HUES6 (cell line): ENCODE results near the gene CADM1.

Experiments
- H3K27ac ChIP-seq: 2 replicates; pipeline ENCODE4 v1.7.0; 2013; ENCODE audit warnings: low read depth, mild to moderate bottlenecking, low read length, inconsistent platforms
- H3K27me3 ChIP-seq: 2 replicates; pipeline ENCODE4 v1.6.1; 2013; ENCODE audit warnings: low read length; ENCODE audit not compliant: control insufficient read depth, insufficient read depth
- H3K36me3 ChIP-seq: 2 replicates; pipeline ENCODE4 v1.6.1; 2013; ENCODE audit warnings: low read length; ENCODE audit not compliant: control insufficient read depth, insufficient read depth
- H3K4me1 ChIP-seq: 2 replicates; pipeline ENCODE4 v1.6.1; 2013; ENCODE audit warnings: low read length; ENCODE audit not compliant: control insufficient read depth, insufficient read depth
- H3K4me3 ChIP-seq: 2 replicates; pipeline ENCODE4 v1.5.1; 2013; ENCODE audit warnings: low read depth, low read length
- H3K9ac ChIP-seq: one replicate; pipeline ENCODE4 v1.6.1; 2013; ENCODE audit warnings: mild to moderate bottlenecking, low read length
- H3K9me3 ChIP-seq: 2 replicates; pipeline ENCODE4 v1.6.1; 2013; ENCODE audit warnings: low read depth, low read length; ENCODE audit not compliant: control insufficient read depth, insufficient read depth

The CADM1 gene

DNA sequence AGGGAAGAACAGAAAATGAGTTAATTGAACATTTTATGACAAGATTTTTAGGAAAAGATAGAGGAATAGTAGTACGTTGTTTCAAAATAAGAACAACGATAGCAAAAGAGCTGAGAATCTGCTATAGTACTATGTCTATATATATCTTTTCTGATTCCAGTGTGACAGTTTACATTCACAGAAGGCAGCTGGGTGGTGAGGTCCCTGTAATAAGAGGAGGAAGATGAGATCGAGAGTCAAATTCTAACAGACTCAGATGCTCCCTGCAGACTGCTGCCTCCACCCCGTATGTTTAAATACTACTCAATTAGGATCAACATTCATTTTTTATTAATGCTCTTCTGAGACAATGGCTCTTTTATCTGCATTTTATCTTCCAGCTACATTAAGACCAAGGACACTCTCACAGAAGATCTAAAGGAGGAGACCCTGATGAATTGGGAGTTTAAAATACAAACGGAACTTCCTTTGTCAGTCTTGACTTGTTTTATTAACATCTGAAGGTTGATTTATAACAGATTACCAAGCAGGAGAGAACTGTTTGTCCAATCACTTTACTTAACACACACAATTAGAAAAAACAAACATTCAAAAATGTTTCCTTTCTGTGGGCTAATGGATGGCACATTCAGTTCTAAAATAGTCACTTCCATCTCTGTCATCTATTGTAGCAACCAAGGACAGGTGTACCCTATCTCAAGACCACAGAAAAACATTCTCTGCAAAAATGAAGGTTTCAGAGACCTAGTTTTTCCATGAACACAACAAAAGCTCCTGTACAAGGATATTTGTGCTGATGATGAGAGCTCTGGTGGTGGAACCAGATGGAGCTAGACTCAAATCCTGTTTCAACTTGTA, 240.2 kb downstream of the CADM1 start:
- peaks cover 5% of the 10 kb centered on the region; the same call in 1 of the 2 replicates for H3K4me1 ChIP-seq
- no peak overlapping the region for H3K4me3 ChIP-seq
- H3K36me3 ChIP-seq: no peaks in the 10 kb centered on the region
- no peaks in the 10 kb centered on the region for H3K9me3 ChIP-seq
- H3K9ac ChIP-seq: no peak overlapping the region
- H3K27ac ChIP-seq: no peak overlapping the region
- no peaks in the 10 kb centered on the region for H3K27me3 ChIP-seq

- Histone ChIP-seq H3K9ac (no peak overlapping the region), H3K27me3 (no peaks in the 10 kb centered on the region), H3K9me3 (no peaks in the 10 kb centered on the region), H3K4me1 (peaks cover 31% of the 10 kb centered on the region), H3K27ac (no peak overlapping the region), H3K36me3 (no peaks in the 10 kb centered on the region), H3K4me3 (no peak overlapping the region)
Observed at GRCh38 chr11:115258216-115258615, 246.0 kb downstream of the CADM1 start.

GRCh38 chr11:115257678-115258077, 246.5 kb downstream of the CADM1 start:
- H3K9me3 ChIP-seq: no peaks in the 10 kb centered on the region
- H3K9ac ChIP-seq: no peak overlapping the region
- H3K4me1 ChIP-seq: peaks cover 34% of the 10 kb centered on the region
- no peaks in the 10 kb centered on the region for H3K36me3 ChIP-seq
- no peaks in the 10 kb centered on the region for H3K27me3 ChIP-seq
- no peak overlapping the region for H3K4me3 ChIP-seq
- no peak overlapping the region for H3K27ac ChIP-seq

DNA sequence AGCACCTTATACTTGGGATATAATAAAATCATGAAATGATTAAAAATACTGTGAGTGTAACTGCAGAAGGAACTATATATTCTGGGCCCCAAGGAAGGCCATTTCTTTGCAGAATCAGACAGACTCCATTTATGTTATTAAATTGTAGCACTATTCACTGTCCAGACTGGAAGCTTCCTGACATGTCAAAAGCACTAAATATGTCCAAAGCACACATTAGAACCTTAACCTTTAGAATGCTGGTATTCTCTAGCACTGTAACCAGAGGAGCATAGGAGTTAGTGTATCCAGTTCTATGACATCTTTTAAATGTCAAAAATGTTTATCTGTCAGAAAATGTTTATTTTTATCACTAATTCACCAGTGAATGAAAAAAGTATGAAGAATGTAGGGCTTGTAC, 246.9 kb downstream of the CADM1 start:
- Histone ChIP-seq H3K27me3 (no peaks in the 10 kb centered on the region), H3K9ac (no peak overlapping the region), H3K27ac (no peak overlapping the region), H3K36me3 (no peaks in the 10 kb centered on the region), H3K4me3 (no peak overlapping the region), H3K4me1 (peaks cover 37% of the 10 kb centered on the region), H3K9me3 (no peaks in the 10 kb centered on the region)

- no peaks in the 10 kb centered on the region for H3K9me3 ChIP-seq
- no peaks in the 10 kb centered on the region for H3K36me3 ChIP-seq
- H3K4me1 ChIP-seq: peaks cover 37% of the 10 kb centered on the region
- H3K9ac ChIP-seq: no peak overlapping the region
- H3K4me3 ChIP-seq: no peak overlapping the region
- no peak overlapping the region for H3K27ac ChIP-seq
- H3K27me3 ChIP-seq: no peaks in the 10 kb centered on the region
Observed at GRCh38 chr11:115256397-115257197, 247.6 kb downstream of the CADM1 start.

DNA sequence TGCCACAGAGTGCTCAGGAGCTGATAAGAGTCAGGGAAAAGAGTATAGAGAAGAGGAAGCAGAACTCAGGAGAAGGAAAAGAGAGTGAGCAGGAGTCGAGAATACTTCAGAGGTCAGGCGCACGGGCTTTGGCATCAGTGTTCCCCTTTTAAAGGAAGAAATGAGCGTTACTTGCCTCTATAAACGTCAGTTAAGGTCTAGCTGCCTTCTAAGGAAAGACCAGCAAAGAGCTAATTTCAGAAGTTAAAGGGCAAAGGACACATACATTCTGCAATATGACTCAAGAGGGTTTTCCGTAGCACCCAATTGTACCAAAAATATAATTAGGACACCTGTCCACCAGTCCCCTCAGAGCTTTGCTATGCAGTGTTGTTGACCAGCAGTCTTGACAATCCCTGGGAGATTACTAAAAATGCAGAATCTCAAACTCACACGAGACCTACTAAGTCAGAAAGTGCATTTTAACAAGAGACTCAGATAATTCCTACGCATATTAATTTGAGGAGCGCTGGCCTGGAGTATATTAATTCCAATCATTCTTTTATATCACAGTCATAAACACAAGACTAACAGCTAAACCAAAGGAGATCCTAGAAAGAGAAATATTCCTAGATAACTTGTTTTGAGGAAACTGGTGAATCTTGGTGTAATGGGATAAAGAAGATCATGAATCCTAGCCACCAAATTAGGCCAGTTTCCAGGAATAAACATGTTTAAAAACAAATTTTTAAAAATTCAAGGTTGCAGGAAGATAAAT, 249.0 kb downstream of the CADM1 start:
- Histone ChIP-seq H3K27ac (no peak overlapping the region), H3K9ac (no peak overlapping the region), H3K4me3 (no peak overlapping the region), H3K27me3 (no peaks in the 10 kb centered on the region), H3K4me1 (peaks cover 37% of the 10 kb centered on the region), H3K36me3 (no peaks in the 10 kb centered on the region), H3K9me3 (no peaks in the 10 kb centered on the region)

- Histone ChIP-seq H3K27ac (no peak overlapping the region), H3K9ac (no peak overlapping the region), H3K4me3 (no peak overlapping the region), H3K27me3 (no peaks in the 10 kb centered on the region), H3K36me3 (no peaks in the 10 kb centered on the region), H3K4me1 (peaks cover 19% of the 10 kb centered on the region), H3K9me3 (no peaks in the 10 kb centered on the region)
Observed at GRCh38 chr11:115251126-115251525, 253.1 kb downstream of the CADM1 start.

- Histone ChIP-seq H3K4me1 (peaks cover 8% of the 10 kb centered on the region; the same call in 1 of the 2 replicates), H3K27me3 (no peaks in the 10 kb centered on the region), H3K36me3 (no peaks in the 10 kb centered on the region), H3K9me3 (no peaks in the 10 kb centered on the region), H3K4me3 (no peak overlapping the region), H3K27ac (no peak overlapping the region), H3K9ac (no peak overlapping the region)
Observed at GRCh38 chr11:115249061-115249578, 255.1 kb downstream of the CADM1 start.

GRCh38 chr11:115247953-115248352, 256.3 kb downstream of the CADM1 start:
- Histone ChIP-seq H3K9ac (no peak overlapping the region), H3K4me3 (no peak overlapping the region), H3K9me3 (no peaks in the 10 kb centered on the region), H3K27me3 (no peaks in the 10 kb centered on the region), H3K27ac (no peak overlapping the region), H3K4me1 (peaks cover 5% of the 10 kb centered on the region; the same call in 1 of the 2 replicates), H3K36me3 (no peaks in the 10 kb centered on the region)

DNA sequence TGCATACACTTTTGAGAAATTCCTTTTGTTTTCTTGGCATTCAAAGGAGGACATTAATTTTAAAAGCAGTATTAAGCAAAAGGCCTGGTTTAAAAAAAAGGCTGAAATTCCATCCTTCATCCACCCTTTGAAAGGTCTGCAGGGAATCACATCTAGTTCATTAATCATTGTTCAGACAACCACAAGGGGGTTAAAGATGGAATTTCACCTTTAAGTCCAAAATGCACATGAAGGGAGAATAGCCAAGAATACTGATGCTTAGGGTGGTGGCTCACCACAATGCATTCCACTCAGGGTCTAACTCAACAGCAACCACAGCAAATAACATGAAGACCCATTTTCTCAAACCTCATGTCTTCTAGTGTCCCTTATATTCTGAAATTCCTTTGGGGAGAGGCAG, 256.9 kb downstream of the CADM1 start:
- Histone ChIP-seq H3K27ac (no peak overlapping the region), H3K9ac (no peak overlapping the region), H3K36me3 (no peaks in the 10 kb centered on the region), H3K9me3 (no peaks in the 10 kb centered on the region), H3K27me3 (no peaks in the 10 kb centered on the region), H3K4me1 (no peaks in the 10 kb centered on the region), H3K4me3 (no peak overlapping the region)
